Neutrophil (primary cell): ENCODE data around the gene TOLLIP.

Source experiments
- H3K27ac ChIP-seq: fragments of 200-600 bp; sonication (generic); 2 replicates; pipeline ENCODE4 v1.5.1; 2016; ENCODE audit warnings: mild to moderate bottlenecking, moderate library complexity
- H3K27me3 ChIP-seq: fragments of 200-600 bp; sonication (generic); 2 replicates; pipeline ENCODE4 v1.6.0; 2016; ENCODE audit warnings: mild to moderate bottlenecking
- H3K36me3 ChIP-seq: fragments of 200-600 bp; sonication (generic); 2 replicates; pipeline ENCODE4 v1.5.1; 2017
- H3K4me1 ChIP-seq, 2 experiments: fragments of 200-600 bp in 1 of 2; sonication (generic) in 1 of 2; 1 replicate in 1 of 2; 2 replicates in 1 of 2; pipeline versions ENCODE4 v1.5.1 to v1.6.1; 2013 to 2016; ENCODE audit warnings: low read depth in 1 of 2, low read length in 1 of 2, mild to moderate bottlenecking in 1 of 2, moderate library complexity in 1 of 2; ENCODE audit not compliant: control insufficient read depth in 1 of 2, insufficient read depth in 1 of 2
- H3K4me3 ChIP-seq, 2 experiments: fragments of 200-600 bp in 1 of 2; sonication (generic) in 1 of 2; 1 replicate in 1 of 2; 2 replicates in 1 of 2; pipeline ENCODE4 v1.5.1; 2013 to 2016; ENCODE audit warnings: low read depth in 1 of 2, low read length in 1 of 2, mild to moderate bottlenecking in 1 of 2, moderate library complexity in 1 of 2
- H3K9me3 ChIP-seq: fragments of 200-600 bp; sonication (generic); 2 replicates; pipeline ENCODE4 v1.5.1; 2016
- TF ChIP-seq, protein P1 (sequence below): fragments of 200-600 bp; sonication (generic); IDR thresholded peaks from 2 replicates; pipeline ENCODE4 v1.5.1; 2016; ENCODE audit warnings: antibody characterized with exemption

Gene TOLLIP

GRCh38 chr11:1235306-1235900 is 74.0 kb downstream of the TOLLIP start:
- H3K4me3 ChIP-seq: no peak overlapping the region
- no peaks in the 10 kb centered on the region for H3K4me1 ChIP-seq
- TF ChIP-seq, protein P1, sequence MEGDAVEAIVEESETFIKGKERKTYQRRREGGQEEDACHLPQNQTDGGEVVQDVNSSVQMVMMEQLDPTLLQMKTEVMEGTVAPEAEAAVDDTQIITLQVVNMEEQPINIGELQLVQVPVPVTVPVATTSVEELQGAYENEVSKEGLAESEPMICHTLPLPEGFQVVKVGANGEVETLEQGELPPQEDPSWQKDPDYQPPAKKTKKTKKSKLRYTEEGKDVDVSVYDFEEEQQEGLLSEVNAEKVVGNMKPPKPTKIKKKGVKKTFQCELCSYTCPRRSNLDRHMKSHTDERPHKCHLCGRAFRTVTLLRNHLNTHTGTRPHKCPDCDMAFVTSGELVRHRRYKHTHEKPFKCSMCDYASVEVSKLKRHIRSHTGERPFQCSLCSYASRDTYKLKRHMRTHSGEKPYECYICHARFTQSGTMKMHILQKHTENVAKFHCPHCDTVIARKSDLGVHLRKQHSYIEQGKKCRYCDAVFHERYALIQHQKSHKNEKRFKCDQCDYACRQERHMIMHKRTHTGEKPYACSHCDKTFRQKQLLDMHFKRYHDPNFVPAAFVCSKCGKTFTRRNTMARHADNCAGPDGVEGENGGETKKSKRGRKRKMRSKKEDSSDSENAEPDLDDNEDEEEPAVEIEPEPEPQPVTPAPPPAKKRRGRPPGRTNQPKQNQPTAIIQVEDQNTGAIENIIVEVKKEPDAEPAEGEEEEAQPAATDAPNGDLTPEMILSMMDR: no peak
- H3K36me3 ChIP-seq: no peaks in the 10 kb centered on the region
- no peaks in the 10 kb centered on the region for H3K27me3 ChIP-seq
- H3K27ac ChIP-seq: no peak overlapping the region
- H3K9me3 ChIP-seq: no peaks in the 10 kb centered on the region

GRCh38 chr11:1234771-1235305 is 74.6 kb downstream of the TOLLIP start:
- Histone ChIP-seq H3K4me1 (no peaks in the 10 kb centered on the region), H3K4me3 (no peak overlapping the region), H3K36me3 (no peaks in the 10 kb centered on the region), H3K9me3 (no peaks in the 10 kb centered on the region), H3K27me3 (no peaks in the 10 kb centered on the region), H3K27ac (no peak overlapping the region)
- TF ChIP-seq, protein P1: no peak

DNA sequence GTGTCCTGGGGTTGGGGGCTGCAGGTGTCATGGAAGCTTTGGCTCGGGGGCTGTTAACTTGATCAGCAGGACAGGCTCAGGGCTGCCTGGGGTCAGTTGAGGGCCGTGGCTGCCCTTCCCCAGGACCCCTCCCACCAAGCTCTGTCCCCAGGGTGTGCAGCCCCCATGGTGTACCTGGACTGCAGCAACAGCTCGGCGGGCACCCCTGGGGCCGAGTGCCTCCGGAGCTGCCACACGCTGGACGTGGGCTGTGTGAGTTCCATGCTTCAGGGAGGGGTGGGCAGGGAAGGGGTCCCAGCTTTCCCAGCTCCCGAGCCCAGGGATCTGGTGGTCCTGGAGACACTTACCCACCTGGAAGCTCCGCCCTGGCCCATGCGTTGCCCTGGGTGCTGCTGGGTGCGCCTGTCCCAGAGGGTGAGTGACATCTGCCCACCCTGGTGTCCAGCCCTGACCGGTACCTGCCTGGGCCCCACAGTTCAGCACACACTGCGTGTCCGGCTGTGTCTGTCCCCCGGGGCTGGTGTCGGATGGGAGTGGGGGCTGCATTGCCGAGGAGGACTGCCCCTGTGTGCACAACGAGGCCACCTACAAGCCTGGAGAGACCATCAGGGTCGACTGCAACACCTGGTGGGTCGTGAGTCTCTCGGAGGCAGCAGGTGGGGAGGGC is 75.2 kb downstream of the TOLLIP start:
- H3K9me3 ChIP-seq: no peaks in the 10 kb centered on the region
- H3K4me1 ChIP-seq: no peaks in the 10 kb centered on the region
- TF ChIP-seq, protein P1: no peak
- no peak overlapping the region for H3K27ac ChIP-seq
- no peak overlapping the region for H3K4me3 ChIP-seq
- no peaks in the 10 kb centered on the region for H3K36me3 ChIP-seq
- H3K27me3 ChIP-seq: no peaks in the 10 kb centered on the region

- Histone ChIP-seq H3K9me3 (no peaks in the 10 kb centered on the region), H3K27ac (no peak overlapping the region), H3K4me1 (no peaks in the 10 kb centered on the region), H3K27me3 (no peaks in the 10 kb centered on the region), H3K36me3 (no peaks in the 10 kb centered on the region), H3K4me3 (no peak overlapping the region)
- TF ChIP-seq, protein P1: no peak
Measured at GRCh38 chr11:1233351-1234053, 75.9 kb downstream of the TOLLIP start.

GRCh38 chr11:1232883-1233321 is 76.5 kb downstream of the TOLLIP start:
- no peak overlapping the region for H3K27ac ChIP-seq
- H3K9me3 ChIP-seq: no peaks in the 10 kb centered on the region
- H3K4me1 ChIP-seq: no peaks in the 10 kb centered on the region
- no peaks in the 10 kb centered on the region for H3K27me3 ChIP-seq
- H3K4me3 ChIP-seq: no peak overlapping the region
- TF ChIP-seq, protein P1: no peak
- H3K36me3 ChIP-seq: no peaks in the 10 kb centered on the region
